ENCODE data around the gene SNX30.
A peak's percentile ranks its signal among the peaks of the same experiment; 100 is the strongest.

DNA sequence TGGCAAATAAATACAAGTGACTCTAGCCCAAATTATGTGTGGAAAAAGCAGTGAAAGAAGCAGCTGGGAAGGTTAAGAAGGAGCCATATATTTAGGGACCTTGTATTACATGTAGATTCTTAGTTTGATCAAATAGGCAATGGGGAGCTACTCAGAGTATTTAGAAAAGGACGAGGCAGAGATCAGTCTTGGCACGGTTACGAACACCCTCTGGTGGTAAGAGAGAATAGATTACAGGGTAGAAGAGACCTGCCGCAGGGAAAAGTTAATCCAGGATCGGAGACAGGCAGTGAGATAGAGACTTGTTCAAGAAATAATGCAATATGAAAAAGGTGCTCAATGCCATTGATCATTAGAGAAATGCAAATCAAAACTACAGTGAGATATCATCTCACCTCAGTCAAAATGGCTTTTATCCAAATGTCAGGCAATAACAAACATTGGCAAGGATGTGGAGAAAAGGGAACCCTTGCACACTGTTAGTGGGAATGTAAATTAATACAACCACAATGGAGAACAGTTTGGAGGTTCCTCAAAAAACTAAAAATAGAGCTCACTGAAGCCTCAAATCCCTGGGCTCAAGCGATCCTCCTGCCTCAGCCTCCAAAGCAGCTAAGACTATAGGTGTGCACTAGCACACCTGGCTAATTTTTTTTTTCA lies 44.7 kb upstream of the SNX30 start:
- TF ChIP-seq, protein P1, sequence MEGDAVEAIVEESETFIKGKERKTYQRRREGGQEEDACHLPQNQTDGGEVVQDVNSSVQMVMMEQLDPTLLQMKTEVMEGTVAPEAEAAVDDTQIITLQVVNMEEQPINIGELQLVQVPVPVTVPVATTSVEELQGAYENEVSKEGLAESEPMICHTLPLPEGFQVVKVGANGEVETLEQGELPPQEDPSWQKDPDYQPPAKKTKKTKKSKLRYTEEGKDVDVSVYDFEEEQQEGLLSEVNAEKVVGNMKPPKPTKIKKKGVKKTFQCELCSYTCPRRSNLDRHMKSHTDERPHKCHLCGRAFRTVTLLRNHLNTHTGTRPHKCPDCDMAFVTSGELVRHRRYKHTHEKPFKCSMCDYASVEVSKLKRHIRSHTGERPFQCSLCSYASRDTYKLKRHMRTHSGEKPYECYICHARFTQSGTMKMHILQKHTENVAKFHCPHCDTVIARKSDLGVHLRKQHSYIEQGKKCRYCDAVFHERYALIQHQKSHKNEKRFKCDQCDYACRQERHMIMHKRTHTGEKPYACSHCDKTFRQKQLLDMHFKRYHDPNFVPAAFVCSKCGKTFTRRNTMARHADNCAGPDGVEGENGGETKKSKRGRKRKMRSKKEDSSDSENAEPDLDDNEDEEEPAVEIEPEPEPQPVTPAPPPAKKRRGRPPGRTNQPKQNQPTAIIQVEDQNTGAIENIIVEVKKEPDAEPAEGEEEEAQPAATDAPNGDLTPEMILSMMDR (conservative IDR thresholded peaks at IDR 0.05; ENCODE audit: low read length) = 0 out of 2 replicates have a peak, but pooled peaks have one; percentile 22
- no peak for TF ChIP-seq EZH2phosphoT487 (IDR thresholded peaks at IDR 0.05; ENCODE audit: borderline replicate concordance, low read depth, low read length)
